Pancreas (tissue), 10 donors: ENCODE data around the gene P3H2. TPM values are rescaled to one million over a fixed set of nuclear protein-coding genes. Genes with fewer than 3 reads are reported as not detected.
A peak's percentile ranks its signal among the peaks of the same experiment; 100 is the strongest.

Source experiments
- ATAC-seq, 4 donors: fragments of 200-7000 bp; cut with Tn5 transposase; one replicate each; pipeline versions ENCODE4 v1.8.0 to v1.9.1; 2020; ENCODE audit warnings: mild to moderate bottlenecking in 4 of 4, moderate library complexity in 4 of 4
- DNase-seq, 6 donors: peaks; one replicate each; pipeline ENCODE4 v3.0.0-alpha.2; 2020
- FAIRE-seq: peaks from 2 replicates; lab custom pipeline; 2012; peaks lifted over from hg19 to GRCh38; lab: Jason Lieb, UNC
- H3K27ac ChIP-seq, 4 donors: fragments of 200-600 bp; sonication (generic); 1 replicate in 3 of 4; 2 replicates in 1 of 4; pipeline versions ENCODE4 v1.5.0 to v1.8.0; 2020
- H3K27me3 ChIP-seq, 4 donors: fragments of 200-600 bp; one replicate each; pipeline ENCODE4 v1.8.0; 2021
- H3K36me3 ChIP-seq, 3 donors: fragments of 200-600 bp; sonication (generic) in 1 of 3; one replicate each; pipeline versions ENCODE4 v1.5.0 to v1.8.0; 2020 to 2021
- H3K4me1 ChIP-seq, 3 donors: fragments of 200-600 bp; one replicate each; pipeline ENCODE4 v1.8.0; 2021
- H3K4me3 ChIP-seq, 4 donors: fragments of 200-600 bp; sonication (generic) in 2 of 4; one replicate each; pipeline versions ENCODE4 v1.5.0 to v1.8.0; 2020 to 2021
- H3K9me3 ChIP-seq, 4 donors: fragments of 200-600 bp; one replicate each; pipeline ENCODE4 v1.8.0; 2021
- WGBS, 2 donors: extraction: QIAGEN DNeasy Blood & Tissue Kit; methylation state at CpG; one replicate each; pipeline ENCODE4 v1.1.7; 2013; 5-methylcytosine and 5-hydroxymethylcytosine counted together
- intact Hi-C, 3 donors: fragments of 100-400 bp; cut with DNase I; formaldehyde crosslinking; loops; one replicate each; pipeline versions ENCODE4 v1.11.1 to v1.14.2; 2022
- polyA plus RNA-seq, 2 donors: library from polyadenylated mRNA; stranded (reverse); fragments of 200-250 nt; gene quantifications; one replicate each; pipeline ENCODE4 v1.2.3, GENCODE V29; 2013
- total RNA-seq, 6 donors: library from RNA; stranded (reverse); fragmentation: NEBNext Ultra II Directional in 4 of 6; extraction: Animal tissue kit (Norgen Biotek cat#: 25700) in 4 of 6; gene quantifications; one replicate each; pipeline versions ENCODE4 v1.2.1 to v1.2.4, GENCODE V29; 2021 to 2023
- TF ChIP-seq, protein P1 (sequence below), 4 donors: fragments of 200-600 bp; sonication (generic) in 3 of 4; IDR thresholded peaks; one replicate each; pipeline versions ENCODE4 v1.5.0 to v1.8.0; 2021; ENCODE audit warnings: antibody characterized with exemption in 4 of 4
- donor health status: healthy with polysubstance abuse.
- donor health status: DM: no; HTN: no; CAD: no; lungs with moderate emphysema.
- donor health status: DM: no; HTN: no; CAD: no.
- donor health status: control.
- donor health status: control.
- donor health status: Bipolar disorder and iron deficiency.
- donor health status: DM: yes; HTN: yes; CAD: no.
- donor health status: DM: no; HTN: no; CAD: no.
- donor health status: DM: no; HTN: no; CAD: no.
- donor health status: DM: yes; HTN: yes; CAD: no.

The P3H2 gene
- total and polyA plus RNA-seq, 8 donors, result 1.2 to 5.7 (median 4.4) TPM

- Histone ChIP-seq H3K36me3 (no peaks in the 10 kb centered on the region), H3K9me3 (no peaks in the 10 kb centered on the region), H3K4me3 (no peak overlapping the region), H3K27me3 (no peaks in the 10 kb centered on the region), H3K27ac (no peak overlapping the region), H3K4me1 (no peaks in the 10 kb centered on the region)
- ATAC-seq, result no peak
- intact Hi-C loops, result no loop called here
- FAIRE-seq, result no peak
- 58 to 76% methylated on average over 2 of the region's 2 CpGs for WGBS, 2 donors
- TF ChIP-seq, protein P1, sequence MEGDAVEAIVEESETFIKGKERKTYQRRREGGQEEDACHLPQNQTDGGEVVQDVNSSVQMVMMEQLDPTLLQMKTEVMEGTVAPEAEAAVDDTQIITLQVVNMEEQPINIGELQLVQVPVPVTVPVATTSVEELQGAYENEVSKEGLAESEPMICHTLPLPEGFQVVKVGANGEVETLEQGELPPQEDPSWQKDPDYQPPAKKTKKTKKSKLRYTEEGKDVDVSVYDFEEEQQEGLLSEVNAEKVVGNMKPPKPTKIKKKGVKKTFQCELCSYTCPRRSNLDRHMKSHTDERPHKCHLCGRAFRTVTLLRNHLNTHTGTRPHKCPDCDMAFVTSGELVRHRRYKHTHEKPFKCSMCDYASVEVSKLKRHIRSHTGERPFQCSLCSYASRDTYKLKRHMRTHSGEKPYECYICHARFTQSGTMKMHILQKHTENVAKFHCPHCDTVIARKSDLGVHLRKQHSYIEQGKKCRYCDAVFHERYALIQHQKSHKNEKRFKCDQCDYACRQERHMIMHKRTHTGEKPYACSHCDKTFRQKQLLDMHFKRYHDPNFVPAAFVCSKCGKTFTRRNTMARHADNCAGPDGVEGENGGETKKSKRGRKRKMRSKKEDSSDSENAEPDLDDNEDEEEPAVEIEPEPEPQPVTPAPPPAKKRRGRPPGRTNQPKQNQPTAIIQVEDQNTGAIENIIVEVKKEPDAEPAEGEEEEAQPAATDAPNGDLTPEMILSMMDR (IDR thresholded peaks at IDR 0.05), result no peak
- DNase-seq, result no peak
Observed at GRCh38 chr3:190019006-190019405, 101.7 kb downstream of the P3H2 start.

DNA sequence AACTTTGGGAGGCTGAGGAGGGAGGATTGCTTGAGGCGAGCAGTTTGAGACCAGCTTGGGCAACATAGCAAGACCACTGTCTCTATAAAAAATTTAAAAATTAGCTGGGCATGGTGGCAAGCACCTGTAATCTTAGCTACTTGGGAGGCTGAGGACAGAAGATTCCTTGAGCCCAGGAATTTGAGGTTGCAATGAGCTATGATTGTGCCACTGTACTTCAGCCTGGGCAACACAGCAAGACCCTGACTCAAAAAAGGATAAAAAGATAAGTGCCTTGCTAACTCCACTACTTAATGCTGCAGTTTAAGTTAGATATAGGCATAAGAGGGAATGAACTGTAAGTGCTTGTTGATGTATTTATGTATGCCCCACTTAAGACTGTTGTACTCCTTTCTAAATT lies 102.2 kb downstream of the P3H2 start:
- no peak for ATAC-seq
- no peak overlapping the region for H3K27ac ChIP-seq
- no peaks in the 10 kb centered on the region for H3K9me3 ChIP-seq
- intact Hi-C loops, result no loop called here
- TF ChIP-seq, protein P1 (IDR thresholded peaks at IDR 0.05), result no peak
- no peaks in the 10 kb centered on the region for H3K4me1 ChIP-seq
- WGBS, 2 donors, result 96 to 97% methylated on average over 1 of the region's 1 CpG
- no peak for DNase-seq
- no peaks in the 10 kb centered on the region for H3K36me3 ChIP-seq
- H3K4me3 ChIP-seq, result no peak overlapping the region
- H3K27me3 ChIP-seq, result no peaks in the 10 kb centered on the region
- FAIRE-seq, result no peak

- WGBS, 2 donors, result 30 to 41% methylated on average over 6 of the region's 6 CpGs
- ATAC-seq (peak in 3 of 4 donors; percentile 75 to 89 (median 78)), FAIRE-seq (no peak), DNase-seq (peak in 1 of 6 donors; percentile 38)
- Histone ChIP-seq H3K4me3 (no peak overlapping the region), H3K36me3 (no peaks in the 10 kb centered on the region), H3K27me3 (no peaks in the 10 kb centered on the region), H3K27ac (no peak overlapping the region), H3K4me1 (no peaks in the 10 kb centered on the region), H3K9me3 (no peaks in the 10 kb centered on the region)
- TF ChIP-seq, protein P1 (IDR thresholded peaks at IDR 0.05), result peak in 1 of 4 donors; percentile 10
- intact Hi-C loops, result no loop called here
Observed at GRCh38 chr3:190017521-190018288, 103.0 kb downstream of the P3H2 start.

DNA sequence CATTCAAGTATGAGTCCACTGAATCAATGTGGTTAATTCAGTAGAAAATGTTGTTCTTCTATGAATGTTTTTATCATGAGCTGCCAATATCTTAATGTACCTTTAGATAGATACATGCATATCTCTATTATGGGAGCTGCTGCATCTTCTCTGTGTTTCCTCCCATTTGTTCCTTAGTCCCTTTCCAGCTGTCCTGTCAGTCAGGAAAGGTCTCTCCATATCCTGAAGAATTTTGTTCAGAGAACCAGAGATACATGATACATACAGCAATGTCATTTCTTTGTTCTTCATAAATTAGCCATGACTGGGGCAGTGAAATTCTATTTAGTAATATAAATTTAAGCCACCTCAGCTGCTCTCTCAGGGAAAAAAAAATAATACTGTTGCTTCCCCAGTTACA lies 103.7 kb downstream of the P3H2 start:
- TF ChIP-seq, protein P1 (IDR thresholded peaks at IDR 0.05), result no peak
- ATAC-seq (no peak), FAIRE-seq (no peak), DNase-seq (no peak)
- no peaks in the 10 kb centered on the region for H3K9me3 ChIP-seq
- H3K4me1 ChIP-seq, result no peaks in the 10 kb centered on the region
- H3K4me3 ChIP-seq, result no peak overlapping the region
- H3K36me3 ChIP-seq, result no peaks in the 10 kb centered on the region
- intact Hi-C loops, result no loop called here
- no peak overlapping the region for H3K27ac ChIP-seq
- H3K27me3 ChIP-seq, result no peaks in the 10 kb centered on the region

- intact Hi-C loops, result no loop called here
- H3K9me3 ChIP-seq, result no peaks in the 10 kb centered on the region
- H3K4me1 ChIP-seq, result no peaks in the 10 kb centered on the region
- DNase-seq, result no peak
- no peak overlapping the region for H3K27ac ChIP-seq
- 61 to 66% methylated on average over 2 of the region's 2 CpGs for WGBS, 2 donors
- no peaks in the 10 kb centered on the region for H3K27me3 ChIP-seq
- H3K36me3 ChIP-seq, result no peaks in the 10 kb centered on the region
- H3K4me3 ChIP-seq, result no peak overlapping the region
- FAIRE-seq, result no peak
- TF ChIP-seq, protein P1 (IDR thresholded peaks at IDR 0.05), result no peak
- no peak for ATAC-seq
Observed at GRCh38 chr3:190014940-190015339, 105.8 kb downstream of the P3H2 start.
